ENCODE measurements around the gene GH1. TPM values are rescaled to one million over a fixed set of nuclear protein-coding genes. Genes with fewer than 3 reads are reported as not detected.
"Not testable (repeated sequence)": the region's sequence is repeated elsewhere in the genome, so short reads cannot be mapped to it uniquely, and the experiment has no call there.

Gene GH1
- total RNA-seq, 1 donor from 2014 or later = not detected

DNA sequence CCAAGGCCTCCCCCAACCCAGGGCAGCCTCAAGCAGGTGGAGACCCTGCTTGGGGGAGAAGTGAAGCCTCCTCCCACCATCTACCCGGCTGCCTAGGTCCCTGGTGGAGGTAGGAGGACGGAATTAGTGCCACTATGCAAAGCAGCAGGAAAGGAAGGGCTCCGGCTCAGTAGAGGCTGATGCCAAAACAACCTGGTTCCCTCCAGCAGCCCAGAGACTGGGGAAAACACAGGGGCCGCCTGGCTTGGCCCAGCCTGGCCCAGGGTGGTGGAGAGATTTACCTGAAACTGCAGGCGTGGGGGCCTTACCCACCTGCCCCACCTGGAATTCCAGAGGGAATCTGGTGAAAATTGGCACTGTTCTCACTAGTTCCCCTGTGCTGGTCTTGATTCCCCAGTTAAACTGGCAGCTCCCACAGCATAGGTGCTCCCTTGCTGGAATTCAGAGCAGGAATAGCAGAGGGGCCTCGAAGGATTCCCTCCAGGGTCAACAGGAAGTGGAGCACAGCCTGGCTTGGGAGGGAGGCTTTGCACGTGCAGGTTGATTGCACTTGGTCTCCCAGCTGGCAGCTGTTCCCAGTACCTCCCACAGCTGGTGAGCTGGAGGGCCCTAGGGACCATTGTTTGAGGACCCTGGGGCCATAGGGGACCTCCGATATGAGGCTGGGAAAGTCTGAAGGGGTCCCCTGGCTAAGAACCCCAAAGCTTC, 9.0 kb upstream of the GH1 start:
- DNase-seq (ENCODE audit: extremely low spot score in 2 of 2) = no peak
- Histone ChIP-seq H3K4me1 (peaks cover 22% of the 10 kb centered on the region), H3K27me3 (no peaks in the 10 kb centered on the region), H3K9me3 (no peaks in the 10 kb centered on the region), H3K36me3 (no peaks in the 10 kb centered on the region), H3K4me3 (no peak overlapping the region), H3K27ac (no peak overlapping the region)
- TF ChIP-seq, protein P1, sequence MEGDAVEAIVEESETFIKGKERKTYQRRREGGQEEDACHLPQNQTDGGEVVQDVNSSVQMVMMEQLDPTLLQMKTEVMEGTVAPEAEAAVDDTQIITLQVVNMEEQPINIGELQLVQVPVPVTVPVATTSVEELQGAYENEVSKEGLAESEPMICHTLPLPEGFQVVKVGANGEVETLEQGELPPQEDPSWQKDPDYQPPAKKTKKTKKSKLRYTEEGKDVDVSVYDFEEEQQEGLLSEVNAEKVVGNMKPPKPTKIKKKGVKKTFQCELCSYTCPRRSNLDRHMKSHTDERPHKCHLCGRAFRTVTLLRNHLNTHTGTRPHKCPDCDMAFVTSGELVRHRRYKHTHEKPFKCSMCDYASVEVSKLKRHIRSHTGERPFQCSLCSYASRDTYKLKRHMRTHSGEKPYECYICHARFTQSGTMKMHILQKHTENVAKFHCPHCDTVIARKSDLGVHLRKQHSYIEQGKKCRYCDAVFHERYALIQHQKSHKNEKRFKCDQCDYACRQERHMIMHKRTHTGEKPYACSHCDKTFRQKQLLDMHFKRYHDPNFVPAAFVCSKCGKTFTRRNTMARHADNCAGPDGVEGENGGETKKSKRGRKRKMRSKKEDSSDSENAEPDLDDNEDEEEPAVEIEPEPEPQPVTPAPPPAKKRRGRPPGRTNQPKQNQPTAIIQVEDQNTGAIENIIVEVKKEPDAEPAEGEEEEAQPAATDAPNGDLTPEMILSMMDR (IDR thresholded peaks at IDR 0.05) = no peak
- no peak for TF ChIP-seq POLR2A (IDR thresholded peaks at IDR 0.05)
- no peak for TF ChIP-seq POLR2AphosphoS5 (IDR thresholded peaks at IDR 0.05; ENCODE audit: insufficient read depth in 1 of 2, low read depth in 1 of 2)
- intact Hi-C loops (cut with DNase I) = no loop called here

DNA sequence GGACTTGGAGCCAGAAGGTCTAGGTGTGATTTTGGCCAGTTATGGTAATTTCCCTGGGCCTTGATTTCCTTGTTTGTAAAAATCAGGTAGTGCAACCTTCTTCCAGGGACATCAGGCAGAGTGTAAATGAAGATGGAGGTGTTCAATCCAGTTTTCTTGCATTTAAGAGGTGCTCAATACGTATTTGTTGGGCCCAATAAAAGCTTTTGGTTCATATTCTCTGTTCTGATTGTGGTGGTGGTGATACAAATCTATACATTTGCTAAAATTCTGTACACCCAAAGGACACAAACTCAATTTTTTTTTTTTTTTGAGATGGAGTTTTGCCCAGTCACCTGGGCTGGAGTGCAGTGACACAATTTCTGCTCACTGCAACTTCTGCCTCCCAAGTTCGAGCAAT, 7.5 kb upstream of the GH1 start:
- H3K36me3 ChIP-seq = no peaks in the 10 kb centered on the region
- DNase-seq (ENCODE audit: extremely low spot score in 2 of 2) = no peak
- H3K27me3 ChIP-seq = no peaks in the 10 kb centered on the region
- H3K27ac ChIP-seq = no peak overlapping the region
- no peaks in the 10 kb centered on the region for H3K9me3 ChIP-seq
- intact Hi-C loops (cut with DNase I) = no loop called here
- H3K4me1 ChIP-seq = peaks cover 11% of the 10 kb centered on the region
- TF ChIP-seq POLR2A (IDR thresholded peaks at IDR 0.05) (no peak), POLR2AphosphoS5 (IDR thresholded peaks at IDR 0.05; ENCODE audit: insufficient read depth in 1 of 2, low read depth in 1 of 2) (no peak)
- TF ChIP-seq, protein P1 (IDR thresholded peaks at IDR 0.05) = no peak
- no peak overlapping the region for H3K4me3 ChIP-seq

DNA sequence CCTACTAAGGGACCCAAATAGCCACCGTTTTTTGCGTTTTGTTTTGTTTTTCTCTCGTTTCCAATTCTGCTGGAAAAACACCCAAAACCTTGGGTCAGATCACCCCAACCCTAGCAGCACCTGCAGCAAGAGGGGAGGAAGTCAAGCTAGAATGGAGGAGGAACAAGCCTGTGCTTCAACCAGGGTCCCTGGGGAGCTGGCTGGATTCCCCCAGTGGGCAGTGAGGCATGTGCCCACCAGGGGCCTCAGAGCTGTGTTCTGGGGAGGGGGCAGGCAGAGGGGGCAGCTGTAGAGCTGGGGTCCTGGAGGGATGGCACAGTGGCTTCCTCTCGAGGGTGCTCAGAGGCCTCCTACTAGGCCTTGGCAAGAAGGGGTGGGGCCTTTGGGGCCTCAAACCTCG, 7.0 kb upstream of the GH1 start:
- Histone ChIP-seq H3K27me3 (no peaks in the 10 kb centered on the region), H3K27ac (no peak overlapping the region), H3K4me1 (peaks cover 6% of the 10 kb centered on the region), H3K4me3 (no peak overlapping the region), H3K36me3 (no peaks in the 10 kb centered on the region), H3K9me3 (no peaks in the 10 kb centered on the region)
- TF ChIP-seq POLR2A (IDR thresholded peaks at IDR 0.05) = no peak
- TF ChIP-seq, protein P1 (IDR thresholded peaks at IDR 0.05) = no peak
- no peak for DNase-seq (ENCODE audit: extremely low spot score in 2 of 2)
- intact Hi-C loops (cut with DNase I) = no loop called here

DNA sequence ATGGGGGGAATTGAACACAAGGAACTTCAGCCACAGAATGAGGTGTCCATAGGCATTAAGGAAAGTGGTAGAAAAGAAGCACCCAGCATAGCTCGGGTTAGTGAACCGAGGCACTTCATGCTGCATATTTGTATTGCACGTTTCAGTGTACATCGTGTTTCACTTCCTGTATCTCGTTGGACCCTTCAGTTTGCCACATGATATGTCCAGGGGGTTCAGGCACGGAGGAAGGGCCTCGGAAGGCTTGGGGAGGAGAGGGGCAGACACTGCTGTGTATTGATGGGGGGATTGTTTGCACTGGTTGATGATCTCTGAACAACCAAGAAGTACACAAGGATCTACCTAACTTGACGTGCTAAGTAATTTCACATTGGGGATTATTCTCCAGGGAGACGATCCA, 3.8 kb upstream of the GH1 start:
- H3K4me1 ChIP-seq; intact Hi-C loops (cut with DNase I); H3K27ac ChIP-seq; H3K36me3 ChIP-seq; DNase-seq (ENCODE audit: extremely low spot score in 2 of 2); H3K27me3 ChIP-seq; H3K4me3 ChIP-seq; H3K9me3 ChIP-seq: not testable (repeated sequence)

DNA sequence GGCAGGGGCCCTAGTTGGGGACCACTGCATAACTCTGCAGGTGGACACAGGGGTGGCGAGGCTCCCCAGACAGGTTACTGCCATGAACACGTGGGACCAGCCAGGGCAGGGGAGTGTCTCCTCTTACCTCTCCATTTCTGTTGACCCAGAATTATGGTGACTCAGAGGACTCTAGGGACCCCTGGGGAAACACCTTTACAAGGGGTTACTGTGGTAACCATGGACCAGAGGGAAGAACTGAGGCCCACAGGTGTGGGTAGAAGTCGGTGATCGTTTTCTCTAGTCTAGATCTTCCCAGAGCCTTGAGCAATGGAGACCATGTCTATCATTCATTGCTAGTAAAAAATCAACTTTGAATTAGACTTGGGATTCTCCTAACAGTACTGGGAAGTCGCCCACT, 2.1 kb upstream of the GH1 start:
- H3K9me3 ChIP-seq; H3K27ac ChIP-seq; H3K4me3 ChIP-seq; intact Hi-C loops (cut with DNase I); H3K36me3 ChIP-seq; H3K27me3 ChIP-seq; DNase-seq (ENCODE audit: extremely low spot score in 2 of 2); H3K4me1 ChIP-seq: not testable (repeated sequence)

DNA sequence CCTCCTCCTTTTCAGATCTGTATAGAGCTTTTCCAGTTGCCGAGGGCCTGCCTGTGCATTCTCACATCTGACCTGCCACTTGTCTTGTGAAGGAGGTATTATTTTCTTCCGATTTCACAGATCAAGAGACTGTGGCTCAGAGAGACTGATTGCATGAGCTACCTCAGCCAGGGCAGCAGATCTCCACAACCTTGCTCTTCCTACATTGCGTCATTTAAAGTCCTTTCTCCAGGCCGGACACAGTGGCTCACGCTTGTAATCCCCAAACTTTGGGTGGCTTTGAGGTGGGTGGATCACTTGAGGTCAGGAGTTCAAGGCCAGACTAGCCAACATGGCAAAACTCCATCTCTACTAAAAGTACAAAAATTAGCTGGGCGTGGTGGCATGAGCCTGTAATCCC, 1.4 kb upstream of the GH1 start:
- H3K9me3 ChIP-seq; intact Hi-C loops (cut with DNase I): not testable (repeated sequence)

DNA sequence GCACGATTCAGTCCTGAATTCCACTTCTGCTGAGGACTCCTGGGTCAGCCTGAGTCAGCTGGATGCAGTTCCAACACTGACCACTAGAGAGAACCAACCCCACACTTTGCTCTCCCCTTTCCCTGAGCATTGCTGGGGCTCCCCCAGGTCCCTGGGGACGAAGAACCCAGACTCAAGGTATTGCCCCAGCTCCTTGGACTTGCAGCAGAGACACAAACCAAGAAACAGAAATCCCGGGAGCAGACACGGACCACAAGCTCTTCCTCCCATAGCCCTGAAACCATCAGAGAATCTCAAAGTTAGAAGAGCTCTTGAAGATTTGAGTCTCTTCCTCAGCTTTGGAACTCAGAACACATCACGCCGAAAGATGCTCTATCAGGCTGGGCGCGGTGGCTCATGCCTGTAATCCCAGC, 678 bp upstream of the GH1 start:
- Histone ChIP-seq H3K36me3 (no peaks in the 10 kb centered on the region), H3K9me3 (no peaks in the 10 kb centered on the region), H3K27ac (no peak overlapping the region), H3K4me3 (no peak overlapping the region), H3K4me1 (no peaks in the 10 kb centered on the region), H3K27me3 (no peaks in the 10 kb centered on the region)
- intact Hi-C loops (cut with DNase I) = loop anchor here (10.0 kb wide), 2 partner anchors 105 to 215 kb away; partner anchors contain the start of genes ERN1 and ICAM2
- TF ChIP-seq POLR2A (IDR thresholded peaks at IDR 0.05) = no peak
- TF ChIP-seq, protein P1 (IDR thresholded peaks at IDR 0.05) = peak; percentile 92 to 95 (median 93)
- TF ChIP-seq POLR2AphosphoS5 (IDR thresholded peaks at IDR 0.05; ENCODE audit: insufficient read depth in 1 of 2, low read depth in 1 of 2) = no peak
- DNase-seq (ENCODE audit: extremely low spot score in 2 of 2) = no peak

More for the DNA sequence above, 1.4 kb upstream of the GH1 start:
- not testable (repeated sequence) for H3K27ac ChIP-seq; H3K36me3 ChIP-seq; H3K4me3 ChIP-seq; H3K4me1 ChIP-seq; DNase-seq (ENCODE audit: extremely low spot score in 2 of 2); H3K27me3 ChIP-seq

Data from vagina (tissue), 2 donors.